ENCODE results near the gene PAFAH1B2. TPM values are rescaled to one million over a fixed set of nuclear protein-coding genes. Genes with fewer than 3 reads are reported as not detected.

Gene PAFAH1B2
- total and polyA plus RNA-seq, 2 experiments from 2014 or later: 87.5 to 148 TPM

- Histone ChIP-seq H3K79me2 (replicated peaks; ENCODE audit: insufficient read depth) (peaks cover 22% of the 10 kb centered on the region), H3K4me1 (ENCODE audit: insufficient read depth) (peaks cover 18% of the 10 kb centered on the region), H3K4me2 (no peak overlapping the region), H3K36me3 (ENCODE audit: insufficient read depth) (no peaks in the 10 kb centered on the region), H3K27ac (ENCODE audit: low read depth) (0 out of 2 replicates have a peak overlapping the region, but pooled peaks have one; percentile 45), H2AFZ (no peak overlapping the region), H3K4me3 (no peak overlapping the region), H3K9me2 (ENCODE audit: insufficient read depth) (no peaks in the 10 kb centered on the region), H4K20me1 (replicated peaks; ENCODE audit: insufficient read depth) (no peaks in the 10 kb centered on the region), H3K27me3 (ENCODE audit: insufficient read depth) (no peaks in the 10 kb centered on the region), H3F3A (replicated peaks; ENCODE audit: low read depth) (0 out of 2 replicates have a peak, but pooled peaks cover 5% of the 10 kb centered on the region)
- Mint-ChIP-seq H3K4me3 (no peak overlapping the region; the same call in 2 of the 3 replicates), H3K4me1 (peaks cover 22% of the 10 kb centered on the region), H3K36me3 (ENCODE audit: low read depth) (peaks cover 32% of the 10 kb centered on the region), H3K27ac (peak overlapping the region; percentile 3; the same call in 1 of the 2 replicates), H3K27me3 (ENCODE audit: insufficient read depth, low read depth, poor library complexity) (peaks cover 18% of the 10 kb centered on the region), H3K9me3 (no peaks in the 10 kb centered on the region)
- TF ChIP-seq CTCF (conservative IDR thresholded peaks at IDR 0.05; ENCODE audit: low read depth in 2 of 2) (no peak), STAT1 (IDR thresholded peaks at IDR 0.05; ENCODE audit: unreplicated experiment) (no peak), JUNB (IDR thresholded peaks at IDR 0.05; ENCODE audit: unreplicated experiment) (no peak), ZNF331 (CRISPR knock-in tag; IDR thresholded peaks at IDR 0.05; ENCODE audit: low read depth) (no peak), ZNF462 (CRISPR knock-in tag; IDR thresholded peaks at IDR 0.05) (no peak), ZNF114 (CRISPR knock-in tag; IDR thresholded peaks at IDR 0.05) (no peak), POLR2AphosphoS5 (IDR thresholded peaks at IDR 0.05; ENCODE audit: low read depth) (no peak), EZH2phosphoT487 (IDR thresholded peaks at IDR 0.05; ENCODE audit: unreplicated experiment) (no peak), CREB1 (CRISPR knock-in tag; IDR thresholded peaks at IDR 0.05; ENCODE audit: low read depth) (no peak)
- no peak for ATAC-seq
- DNase-seq (ENCODE audit: low spot score): no peak
These were observed 60.4 kb downstream of the PAFAH1B2 start for GRCh38 chr11:117204283-117205080.

All from GM23338 (cell line).